GM21360 (cell line): ENCODE data around the gene STK11IP.
A peak's percentile ranks its signal among the peaks of the same experiment; 100 is the strongest.

Experiments
- ATAC-seq: cut with Tn5 transposase; IDR thresholded peaks from one replicate; pipeline ENCODE4 v1.9.1; 2021; ENCODE audit warnings: mild to moderate bottlenecking, moderate library complexity; ENCODE audit not compliant: unreplicated experiment

Gene STK11IP

GRCh38 chr2:219631904-219632759 lies 34.5 kb downstream of the STK11IP start:
- ATAC-seq, result no peak

- ATAC-seq, result no peak
These were observed 35.1 kb downstream of the STK11IP start for GRCh38 chr2:219632760-219633105.

GRCh38 chr2:219633276-219634065 lies 35.8 kb downstream of the STK11IP start:
- no peak for ATAC-seq

- ATAC-seq, result no peak
These were observed 36.7 kb downstream of the STK11IP start for GRCh38 chr2:219634171-219634940.

GRCh38 chr2:219634951-219635751 lies 37.5 kb downstream of the STK11IP start:
- ATAC-seq, result no peak

GRCh38 chr2:219636144-219636915 lies 38.7 kb downstream of the STK11IP start:
- no peak for ATAC-seq

- no peak for ATAC-seq
These were observed 39.5 kb downstream of the STK11IP start for GRCh38 chr2:219636941-219637841.

- ATAC-seq, result no peak
These were observed 40.2 kb downstream of the STK11IP start for GRCh38 chr2:219637842-219638185.

GRCh38 chr2:219638217-219638947 lies 40.7 kb downstream of the STK11IP start:
- no peak for ATAC-seq

GRCh38 chr2:219638948-219639755 lies 41.5 kb downstream of the STK11IP start:
- no peak for ATAC-seq

- ATAC-seq, result no peak
These were observed 43.9 kb downstream of the STK11IP start for GRCh38 chr2:219641390-219642068.

- ATAC-seq, result no peak
These were observed 44.4 kb downstream of the STK11IP start for GRCh38 chr2:219642069-219642454.

GRCh38 chr2:219642465-219643083 lies 44.9 kb downstream of the STK11IP start:
- ATAC-seq, result peak; percentile 98

GRCh38 chr2:219643084-219643473 lies 45.4 kb downstream of the STK11IP start:
- no peak for ATAC-seq

GRCh38 chr2:219643788-219644398 lies 46.2 kb downstream of the STK11IP start:
- ATAC-seq, result no peak
